NB4 (cell line): Measurements from ENCODE around the gene GTPBP3.

Experiments used
- CTCF ChIP-seq: IDR thresholded peaks from one replicate; pipeline ENCODE4 v1.5.1; 2012; ENCODE audit warnings: low read depth, low read length
- MYC ChIP-seq: IDR thresholded peaks from 2 replicates; pipeline ENCODE4 v1.6.1; 2011; ENCODE audit warnings: low read depth, low read length
- POLR2A ChIP-seq: IDR thresholded peaks from 2 replicates; pipeline ENCODE4 v1.6.1; 2011; ENCODE audit warnings: mild to moderate bottlenecking; ENCODE audit not compliant: insufficient read length; ENCODE audit errors: extremely low read depth

GRCh38 chr19:17378271-17378670 is 40.9 kb downstream of the GTPBP3 start:
- no peak for TF ChIP-seq CTCF
- TF ChIP-seq POLR2A = no peak
- TF ChIP-seq MYC = no peak
